Activated CD8-positive, alpha-beta memory T cell treated with anti-CD3 and anti-CD28 coated beads for 48 hours (primary cell): ENCODE measurements around the gene SLC22A3.

ENCODE experiments used
- DNase-seq, 3 experiments: peaks; one replicate each; pipeline ENCODE4 v3.0.0-alpha.2; 2020; ENCODE audit warnings: low read depth in 2 of 3, low spot score in 2 of 3

SLC22A3 gene

GRCh38 chr6:160417146-160417545 is 69.0 kb downstream of the SLC22A3 start:
- no peak for DNase-seq

- DNase-seq = no peak
These were observed 69.4 kb downstream of the SLC22A3 start for GRCh38 chr6:160417550-160417949.

- DNase-seq = no peak
These were observed 70.2 kb downstream of the SLC22A3 start for GRCh38 chr6:160418370-160418769.

- DNase-seq = no peak
These were observed 71.3 kb downstream of the SLC22A3 start for GRCh38 chr6:160419488-160419887.

- no peak for DNase-seq
These were observed 72.2 kb downstream of the SLC22A3 start for GRCh38 chr6:160420253-160420968.

- DNase-seq = no peak
These were observed 72.9 kb downstream of the SLC22A3 start for GRCh38 chr6:160420969-160421556.

GRCh38 chr6:160421854-160422253 is 73.7 kb downstream of the SLC22A3 start:
- DNase-seq = no peak

GRCh38 chr6:160424256-160424655 is 76.1 kb downstream of the SLC22A3 start:
- no peak for DNase-seq

- no peak for DNase-seq
These were observed 78.0 kb downstream of the SLC22A3 start for GRCh38 chr6:160426136-160426535.

GRCh38 chr6:160427312-160428068 is 79.3 kb downstream of the SLC22A3 start:
- DNase-seq = no peak

- DNase-seq = no peak
These were observed 79.9 kb downstream of the SLC22A3 start for GRCh38 chr6:160428069-160428430.

GRCh38 chr6:160428818-160429619 is 80.8 kb downstream of the SLC22A3 start:
- DNase-seq = no peak

GRCh38 chr6:160429620-160429895 is 81.4 kb downstream of the SLC22A3 start:
- no peak for DNase-seq

- no peak for DNase-seq
These were observed 82.0 kb downstream of the SLC22A3 start for GRCh38 chr6:160430203-160430602.

GRCh38 chr6:160430751-160431150 is 82.6 kb downstream of the SLC22A3 start:
- DNase-seq = no peak

- DNase-seq = no peak
These were observed 83.0 kb downstream of the SLC22A3 start for GRCh38 chr6:160431226-160431625.

GRCh38 chr6:160431791-160432404 is 83.7 kb downstream of the SLC22A3 start:
- DNase-seq = no peak

GRCh38 chr6:160435935-160436334 is 87.8 kb downstream of the SLC22A3 start:
- DNase-seq = no peak

GRCh38 chr6:160437154-160437553 is 89.0 kb downstream of the SLC22A3 start:
- DNase-seq = no peak

GRCh38 chr6:160437775-160438174 is 89.6 kb downstream of the SLC22A3 start:
- DNase-seq = no peak

GRCh38 chr6:160438481-160438880 is 90.3 kb downstream of the SLC22A3 start:
- DNase-seq = no peak
